Panc1 (cell line): ENCODE measurements around the gene TENM3. TPM values are rescaled to one million over a fixed set of nuclear protein-coding genes. Genes with fewer than 3 reads are reported as not detected.

ENCODE experiments used
- ATAC-seq: fragments of 200-7000 bp; cut with Tn5 transposase; 2 replicates; pipeline ENCODE4 v1.9.1; 2020; ENCODE audit warnings: mild to moderate bottlenecking, moderate library complexity
- BruUV-seq: library from RNA; stranded (reverse); fragments of 400-500 nt; replicated peaks from 2 replicates; lab custom pipeline; 2021; lab: Mats Ljungman, UMichigan
- CTCF ChIA-PET: fragments of 300-600 bp; sonication (Branson Sonifier 250); formaldehyde crosslinking; loops from one replicate; lab custom pipeline; 2022; ENCODE audit warnings: antibody characterized with exemption; lab: Charles Lee
- POLR2A ChIA-PET: fragments of 300-600 bp; sonication (Branson Sonifier 250); formaldehyde crosslinking; loops from one replicate; lab custom pipeline; 2022; ENCODE audit warnings: antibody characterized with exemption; lab: Charles Lee
- DNase-seq: peaks from one replicate; pipeline ENCODE4 v3.0.0-alpha.2; 2010; ENCODE audit warnings: low read depth, low spot score
- H3K27ac ChIP-seq: 2 replicates; pipeline ENCODE4 v1.5.1; 2011; ENCODE audit warnings: mild to moderate bottlenecking, low read length, inconsistent platforms
- H3K27me3 ChIP-seq: fragments of 200-500 bp; sonication (Bioruptor generic); 2 replicates; pipeline ENCODE4 v1.6.0; 2014; ENCODE audit warnings: low read length, inconsistent platforms; ENCODE audit not compliant: control insufficient read depth, insufficient read depth
- H3K36me3 ChIP-seq: fragments of 200-500 bp; sonication (Bioruptor generic); 2 replicates; pipeline ENCODE4 v1.5.1; 2014; ENCODE audit warnings: inconsistent platforms, mild to moderate bottlenecking, low read length, moderate library complexity; ENCODE audit not compliant: control insufficient read depth, insufficient read depth
- H3K4me1 ChIP-seq: 2 replicates; pipeline ENCODE4 v1.5.1; 2011; ENCODE audit warnings: inconsistent platforms, mild to moderate bottlenecking, low read length, moderate library complexity; ENCODE audit not compliant: control insufficient read depth, insufficient read depth
- H3K4me3 ChIP-seq, 2 experiments: 2 replicates each; pipeline ENCODE4 v1.5.1; 2011 to 2012; ENCODE audit warnings: low read depth in 2 of 2, low read length in 2 of 2, mild to moderate bottlenecking in 2 of 2, inconsistent platforms in 1 of 2, moderate library complexity in 1 of 2
- H3K9me3 ChIP-seq: fragments of 200-500 bp; sonication (Bioruptor generic); 2 replicates; pipeline ENCODE4 v1.5.1; 2014; ENCODE audit warnings: low read depth, mild to moderate bottlenecking, inconsistent platforms, low read length, moderate library complexity; ENCODE audit not compliant: control insufficient read depth, insufficient read depth
- POLR2AphosphoS5 ChIP-seq: IDR thresholded peaks from 2 replicates; pipeline ENCODE4 v1.6.1; 2012; ENCODE audit warnings: mild to moderate bottlenecking, low read depth, low read length, moderate library complexity
- SIN3A ChIP-seq: IDR thresholded peaks from 2 replicates; pipeline ENCODE4 v1.6.1; 2012; ENCODE audit warnings: low read depth, mild to moderate bottlenecking, low read length, moderate library complexity, borderline replicate concordance; ENCODE audit not compliant: insufficient read depth
- TCF7L2 ChIP-seq: IDR thresholded peaks from 2 replicates; pipeline ENCODE4 v1.6.1; 2011; ENCODE audit warnings: mild to moderate bottlenecking, low read depth, low read length, inconsistent platforms
- in situ Hi-C: cut with HindIII; loops from 2 replicates; pipeline ENCODE4 v1.10.0; 2016; ENCODE audit warnings: low sequenced_read_pairs, low pct_unique_long_range_greater_than_20kb
- intact Hi-C: fragments of 100-400 bp; cut with micrococcal nuclease; formaldehyde crosslinking; loops from one replicate; pipeline ENCODE4 v1.10.0; 2022; ENCODE audit not compliant: unreplicated experiment
- total RNA-seq: library from RNA; stranded (reverse); gene quantifications from one replicate; pipeline ENCODE4 v1.2.1, GENCODE V29; 2021; ENCODE audit not compliant: unreplicated experiment
- TF ChIP-seq, protein P1 (sequence below), 2 experiments: IDR thresholded peaks; 2 replicates each; pipeline ENCODE4 v1.6.1; 2011 to 2012; ENCODE audit warnings: low read depth in 2 of 2, control low read depth in 1 of 2, low read length in 1 of 2, mild to moderate bottlenecking in 1 of 2, moderate library complexity in 1 of 2; ENCODE audit not compliant: insufficient read depth in 1 of 2
- TF ChIP-seq, protein P2 (sequence below): fragments of 450-650 bp; IDR thresholded peaks from 2 replicates; pipeline ENCODE4 v1.5.1; 2017; ENCODE audit warnings: mild to moderate bottlenecking

TENM3 gene
- total RNA-seq, 1 experiment from 2014 or later, result 0.95 TPM

DNA sequence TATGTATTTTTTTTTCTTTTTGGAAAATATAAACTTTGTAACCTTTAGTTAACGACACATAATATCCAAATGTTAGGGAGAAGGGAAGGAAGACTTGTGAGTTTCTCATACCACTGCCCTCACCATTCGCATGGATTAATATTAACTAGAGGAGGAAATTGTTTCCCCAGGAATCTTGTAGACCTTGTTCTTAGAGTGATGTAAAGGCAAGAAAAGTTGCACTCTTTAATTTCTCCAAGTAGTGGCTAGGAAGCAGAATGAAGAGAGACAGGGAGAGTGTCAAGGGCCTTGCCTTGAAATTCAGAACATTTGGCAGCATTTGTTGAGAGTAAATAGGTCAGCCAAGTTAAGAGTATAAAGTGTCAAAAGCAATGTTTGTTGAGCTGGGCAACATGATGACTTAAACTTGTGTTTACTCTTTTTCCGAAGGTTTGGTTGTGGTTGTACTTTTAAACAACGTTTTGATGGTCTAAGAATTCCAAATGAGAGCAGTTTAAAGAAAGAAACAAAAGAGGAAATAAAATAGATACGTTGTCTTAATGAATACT, 105.7 kb downstream of the TENM3 start:
- intact Hi-C loops, result no loop called here
- TF ChIP-seq POLR2AphosphoS5, result no peak
- TF ChIP-seq, protein P1, sequence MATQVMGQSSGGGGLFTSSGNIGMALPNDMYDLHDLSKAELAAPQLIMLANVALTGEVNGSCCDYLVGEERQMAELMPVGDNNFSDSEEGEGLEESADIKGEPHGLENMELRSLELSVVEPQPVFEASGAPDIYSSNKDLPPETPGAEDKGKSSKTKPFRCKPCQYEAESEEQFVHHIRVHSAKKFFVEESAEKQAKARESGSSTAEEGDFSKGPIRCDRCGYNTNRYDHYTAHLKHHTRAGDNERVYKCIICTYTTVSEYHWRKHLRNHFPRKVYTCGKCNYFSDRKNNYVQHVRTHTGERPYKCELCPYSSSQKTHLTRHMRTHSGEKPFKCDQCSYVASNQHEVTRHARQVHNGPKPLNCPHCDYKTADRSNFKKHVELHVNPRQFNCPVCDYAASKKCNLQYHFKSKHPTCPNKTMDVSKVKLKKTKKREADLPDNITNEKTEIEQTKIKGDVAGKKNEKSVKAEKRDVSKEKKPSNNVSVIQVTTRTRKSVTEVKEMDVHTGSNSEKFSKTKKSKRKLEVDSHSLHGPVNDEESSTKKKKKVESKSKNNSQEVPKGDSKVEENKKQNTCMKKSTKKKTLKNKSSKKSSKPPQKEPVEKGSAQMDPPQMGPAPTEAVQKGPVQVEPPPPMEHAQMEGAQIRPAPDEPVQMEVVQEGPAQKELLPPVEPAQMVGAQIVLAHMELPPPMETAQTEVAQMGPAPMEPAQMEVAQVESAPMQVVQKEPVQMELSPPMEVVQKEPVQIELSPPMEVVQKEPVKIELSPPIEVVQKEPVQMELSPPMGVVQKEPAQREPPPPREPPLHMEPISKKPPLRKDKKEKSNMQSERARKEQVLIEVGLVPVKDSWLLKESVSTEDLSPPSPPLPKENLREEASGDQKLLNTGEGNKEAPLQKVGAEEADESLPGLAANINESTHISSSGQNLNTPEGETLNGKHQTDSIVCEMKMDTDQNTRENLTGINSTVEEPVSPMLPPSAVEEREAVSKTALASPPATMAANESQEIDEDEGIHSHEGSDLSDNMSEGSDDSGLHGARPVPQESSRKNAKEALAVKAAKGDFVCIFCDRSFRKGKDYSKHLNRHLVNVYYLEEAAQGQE (IDR thresholded peaks at IDR 0.05; ENCODE audit: insufficient read depth in 1 of 2, low read depth in 2 of 2, low read length in 1 of 2), result no peak
- TF ChIP-seq TCF7L2, result no peak
- no peak for TF ChIP-seq SIN3A
- TF ChIP-seq, protein P2, sequence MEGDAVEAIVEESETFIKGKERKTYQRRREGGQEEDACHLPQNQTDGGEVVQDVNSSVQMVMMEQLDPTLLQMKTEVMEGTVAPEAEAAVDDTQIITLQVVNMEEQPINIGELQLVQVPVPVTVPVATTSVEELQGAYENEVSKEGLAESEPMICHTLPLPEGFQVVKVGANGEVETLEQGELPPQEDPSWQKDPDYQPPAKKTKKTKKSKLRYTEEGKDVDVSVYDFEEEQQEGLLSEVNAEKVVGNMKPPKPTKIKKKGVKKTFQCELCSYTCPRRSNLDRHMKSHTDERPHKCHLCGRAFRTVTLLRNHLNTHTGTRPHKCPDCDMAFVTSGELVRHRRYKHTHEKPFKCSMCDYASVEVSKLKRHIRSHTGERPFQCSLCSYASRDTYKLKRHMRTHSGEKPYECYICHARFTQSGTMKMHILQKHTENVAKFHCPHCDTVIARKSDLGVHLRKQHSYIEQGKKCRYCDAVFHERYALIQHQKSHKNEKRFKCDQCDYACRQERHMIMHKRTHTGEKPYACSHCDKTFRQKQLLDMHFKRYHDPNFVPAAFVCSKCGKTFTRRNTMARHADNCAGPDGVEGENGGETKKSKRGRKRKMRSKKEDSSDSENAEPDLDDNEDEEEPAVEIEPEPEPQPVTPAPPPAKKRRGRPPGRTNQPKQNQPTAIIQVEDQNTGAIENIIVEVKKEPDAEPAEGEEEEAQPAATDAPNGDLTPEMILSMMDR, result no peak
- Histone ChIP-seq H3K27ac (no peak overlapping the region), H3K4me1 (no peaks in the 10 kb centered on the region), H3K36me3 (no peaks in the 10 kb centered on the region), H3K27me3 (no peaks in the 10 kb centered on the region), H3K9me3 (no peaks in the 10 kb centered on the region), H3K4me3 (no peak overlapping the region)
- in situ Hi-C loops, result no loop called here
- CTCF ChIA-PET, result no interaction called here
- POLR2A ChIA-PET, result no interaction called here
- BruUV-seq, result no TSS peak
- no peak for DNase-seq
- no peak for ATAC-seq

DNA sequence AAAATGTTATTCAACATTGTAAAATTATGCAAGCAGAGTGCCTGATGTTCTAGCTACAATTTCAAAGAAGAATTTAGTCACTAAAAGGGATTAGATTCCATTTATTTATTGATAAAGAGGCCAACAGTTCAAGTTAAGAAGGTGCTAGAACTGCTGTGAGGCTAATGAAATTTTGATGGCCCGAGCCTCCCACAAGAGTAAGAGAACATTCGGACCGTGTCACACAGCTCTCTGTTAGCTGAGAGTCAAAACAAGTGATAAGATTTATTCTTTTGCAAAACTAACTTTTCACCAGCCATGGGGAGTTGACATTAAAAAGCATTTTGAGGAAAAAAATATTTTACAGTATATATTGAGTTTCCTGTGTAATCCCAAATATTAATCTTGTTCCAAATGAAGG, 106.8 kb downstream of the TENM3 start:
- no peaks in the 10 kb centered on the region for H3K36me3 ChIP-seq
- H3K4me3 ChIP-seq, result no peak overlapping the region
- intact Hi-C loops (no loop called here), in situ Hi-C loops (no loop called here)
- H3K9me3 ChIP-seq, result no peaks in the 10 kb centered on the region
- no TSS peak for BruUV-seq
- ATAC-seq (no peak), DNase-seq (no peak)
- TF ChIP-seq POLR2AphosphoS5 (no peak), SIN3A (no peak), TCF7L2 (no peak)
- TF ChIP-seq, protein P2, result no peak
- TF ChIP-seq, protein P1 (IDR thresholded peaks at IDR 0.05; ENCODE audit: insufficient read depth in 1 of 2, low read depth in 2 of 2, low read length in 1 of 2), result no peak
- CTCF ChIA-PET, result no interaction called here
- no peaks in the 10 kb centered on the region for H3K27me3 ChIP-seq
- no peak overlapping the region for H3K27ac ChIP-seq
- POLR2A ChIA-PET, result no interaction called here
- H3K4me1 ChIP-seq, result no peaks in the 10 kb centered on the region
